ENCODE results near the gene EFCAB10.

DNA sequence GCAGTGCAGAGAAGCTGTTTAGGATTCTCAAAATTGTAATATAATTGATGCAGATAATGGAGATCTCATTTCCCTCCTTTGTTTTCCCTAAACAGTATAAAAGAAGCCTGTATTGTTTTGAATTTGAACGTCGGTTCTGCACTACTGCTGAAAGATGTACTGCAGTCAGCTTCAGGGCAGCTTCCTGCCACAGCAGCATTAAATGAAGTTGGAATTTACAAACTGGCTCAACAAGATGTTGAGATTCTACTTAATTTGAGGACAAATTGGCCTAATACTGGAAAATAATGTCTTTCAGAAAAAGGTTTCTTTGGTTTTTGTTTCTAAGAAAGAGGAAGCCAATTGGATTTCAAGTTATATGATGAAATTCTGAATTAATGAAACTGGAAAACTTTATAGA is 14.3 kb downstream of the EFCAB10 start:
- TF ChIP-seq ZNF8 (CRISPR knock-in tag; IDR thresholded peaks at IDR 0.05) (no peak), SNAI2 (CRISPR knock-in tag; IDR thresholded peaks at IDR 0.05) (no peak), RARB (CRISPR knock-in tag; IDR thresholded peaks at IDR 0.05) (no peak), ARNTL (CRISPR knock-in tag; IDR thresholded peaks at IDR 0.05; ENCODE audit: borderline replicate concordance, low read depth) (no peak), ZFP3 (CRISPR knock-in tag; IDR thresholded peaks at IDR 0.05) (no peak), ZFP30 (CRISPR knock-in tag; IDR thresholded peaks at IDR 0.05) (no peak), ESRRG (CRISPR knock-in tag; IDR thresholded peaks at IDR 0.05) (no peak)
- TF ChIP-seq, protein P1, sequence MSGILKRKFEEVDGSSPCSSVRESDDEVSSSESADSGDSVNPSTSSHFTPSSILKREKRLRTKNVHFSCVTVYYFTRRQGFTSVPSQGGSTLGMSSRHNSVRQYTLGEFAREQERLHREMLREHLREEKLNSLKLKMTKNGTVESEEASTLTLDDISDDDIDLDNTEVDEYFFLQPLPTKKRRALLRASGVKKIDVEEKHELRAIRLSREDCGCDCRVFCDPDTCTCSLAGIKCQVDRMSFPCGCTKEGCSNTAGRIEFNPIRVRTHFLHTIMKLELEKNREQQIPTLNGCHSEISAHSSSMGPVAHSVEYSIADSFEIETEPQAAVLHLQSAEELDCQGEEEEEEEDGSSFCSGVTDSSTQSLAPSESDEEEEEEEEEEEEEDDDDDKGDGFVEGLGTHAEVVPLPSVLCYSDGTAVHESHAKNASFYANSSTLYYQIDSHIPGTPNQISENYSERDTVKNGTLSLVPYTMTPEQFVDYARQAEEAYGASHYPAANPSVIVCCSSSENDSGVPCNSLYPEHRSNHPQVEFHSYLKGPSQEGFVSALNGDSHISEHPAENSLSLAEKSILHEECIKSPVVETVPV (CRISPR knock-in tag; IDR thresholded peaks at IDR 0.05) = no peak
- TF ChIP-seq, protein P2, sequence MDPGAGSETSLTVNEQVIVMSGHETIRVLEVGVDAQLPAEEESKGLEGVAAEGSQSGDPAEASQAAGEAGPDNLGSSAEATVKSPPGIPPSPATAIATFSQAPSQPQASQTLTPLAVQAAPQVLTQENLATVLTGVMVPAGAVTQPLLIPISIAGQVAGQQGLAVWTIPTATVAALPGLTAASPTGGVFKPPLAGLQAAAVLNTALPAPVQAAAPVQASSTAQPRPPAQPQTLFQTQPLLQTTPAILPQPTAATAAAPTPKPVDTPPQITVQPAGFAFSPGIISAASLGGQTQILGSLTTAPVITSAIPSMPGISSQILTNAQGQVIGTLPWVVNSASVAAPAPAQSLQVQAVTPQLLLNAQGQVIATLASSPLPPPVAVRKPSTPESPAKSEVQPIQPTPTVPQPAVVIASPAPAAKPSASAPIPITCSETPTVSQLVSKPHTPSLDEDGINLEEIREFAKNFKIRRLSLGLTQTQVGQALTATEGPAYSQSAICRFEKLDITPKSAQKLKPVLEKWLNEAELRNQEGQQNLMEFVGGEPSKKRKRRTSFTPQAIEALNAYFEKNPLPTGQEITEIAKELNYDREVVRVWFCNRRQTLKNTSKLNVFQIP (CRISPR knock-in tag; IDR thresholded peaks at IDR 0.05; ENCODE audit: borderline replicate concordance, low read depth) = no peak
- TF ChIP-seq, protein P3, sequence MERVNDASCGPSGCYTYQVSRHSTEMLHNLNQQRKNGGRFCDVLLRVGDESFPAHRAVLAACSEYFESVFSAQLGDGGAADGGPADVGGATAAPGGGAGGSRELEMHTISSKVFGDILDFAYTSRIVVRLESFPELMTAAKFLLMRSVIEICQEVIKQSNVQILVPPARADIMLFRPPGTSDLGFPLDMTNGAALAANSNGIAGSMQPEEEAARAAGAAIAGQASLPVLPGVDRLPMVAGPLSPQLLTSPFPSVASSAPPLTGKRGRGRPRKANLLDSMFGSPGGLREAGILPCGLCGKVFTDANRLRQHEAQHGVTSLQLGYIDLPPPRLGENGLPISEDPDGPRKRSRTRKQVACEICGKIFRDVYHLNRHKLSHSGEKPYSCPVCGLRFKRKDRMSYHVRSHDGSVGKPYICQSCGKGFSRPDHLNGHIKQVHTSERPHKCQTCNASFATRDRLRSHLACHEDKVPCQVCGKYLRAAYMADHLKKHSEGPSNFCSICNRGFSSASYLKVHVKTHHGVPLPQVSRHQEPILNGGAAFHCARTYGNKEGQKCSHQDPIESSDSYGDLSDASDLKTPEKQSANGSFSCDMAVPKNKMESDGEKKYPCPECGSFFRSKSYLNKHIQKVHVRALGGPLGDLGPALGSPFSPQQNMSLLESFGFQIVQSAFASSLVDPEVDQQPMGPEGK (CRISPR knock-in tag; IDR thresholded peaks at IDR 0.05; ENCODE audit: borderline replicate concordance) = no peak
- TF ChIP-seq, protein P4, sequence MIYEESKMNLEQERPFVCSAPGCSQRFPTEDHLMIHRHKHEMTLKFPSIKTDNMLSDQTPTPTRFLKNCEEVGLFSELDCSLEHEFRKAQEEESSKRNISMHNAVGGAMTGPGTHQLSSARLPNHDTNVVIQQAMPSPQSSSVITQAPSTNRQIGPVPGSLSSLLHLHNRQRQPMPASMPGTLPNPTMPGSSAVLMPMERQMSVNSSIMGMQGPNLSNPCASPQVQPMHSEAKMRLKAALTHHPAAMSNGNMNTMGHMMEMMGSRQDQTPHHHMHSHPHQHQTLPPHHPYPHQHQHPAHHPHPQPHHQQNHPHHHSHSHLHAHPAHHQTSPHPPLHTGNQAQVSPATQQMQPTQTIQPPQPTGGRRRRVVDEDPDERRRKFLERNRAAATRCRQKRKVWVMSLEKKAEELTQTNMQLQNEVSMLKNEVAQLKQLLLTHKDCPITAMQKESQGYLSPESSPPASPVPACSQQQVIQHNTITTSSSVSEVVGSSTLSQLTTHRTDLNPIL (CRISPR knock-in tag; IDR thresholded peaks at IDR 0.05; ENCODE audit: low read depth) = no peak
- TF ChIP-seq, protein P5, sequence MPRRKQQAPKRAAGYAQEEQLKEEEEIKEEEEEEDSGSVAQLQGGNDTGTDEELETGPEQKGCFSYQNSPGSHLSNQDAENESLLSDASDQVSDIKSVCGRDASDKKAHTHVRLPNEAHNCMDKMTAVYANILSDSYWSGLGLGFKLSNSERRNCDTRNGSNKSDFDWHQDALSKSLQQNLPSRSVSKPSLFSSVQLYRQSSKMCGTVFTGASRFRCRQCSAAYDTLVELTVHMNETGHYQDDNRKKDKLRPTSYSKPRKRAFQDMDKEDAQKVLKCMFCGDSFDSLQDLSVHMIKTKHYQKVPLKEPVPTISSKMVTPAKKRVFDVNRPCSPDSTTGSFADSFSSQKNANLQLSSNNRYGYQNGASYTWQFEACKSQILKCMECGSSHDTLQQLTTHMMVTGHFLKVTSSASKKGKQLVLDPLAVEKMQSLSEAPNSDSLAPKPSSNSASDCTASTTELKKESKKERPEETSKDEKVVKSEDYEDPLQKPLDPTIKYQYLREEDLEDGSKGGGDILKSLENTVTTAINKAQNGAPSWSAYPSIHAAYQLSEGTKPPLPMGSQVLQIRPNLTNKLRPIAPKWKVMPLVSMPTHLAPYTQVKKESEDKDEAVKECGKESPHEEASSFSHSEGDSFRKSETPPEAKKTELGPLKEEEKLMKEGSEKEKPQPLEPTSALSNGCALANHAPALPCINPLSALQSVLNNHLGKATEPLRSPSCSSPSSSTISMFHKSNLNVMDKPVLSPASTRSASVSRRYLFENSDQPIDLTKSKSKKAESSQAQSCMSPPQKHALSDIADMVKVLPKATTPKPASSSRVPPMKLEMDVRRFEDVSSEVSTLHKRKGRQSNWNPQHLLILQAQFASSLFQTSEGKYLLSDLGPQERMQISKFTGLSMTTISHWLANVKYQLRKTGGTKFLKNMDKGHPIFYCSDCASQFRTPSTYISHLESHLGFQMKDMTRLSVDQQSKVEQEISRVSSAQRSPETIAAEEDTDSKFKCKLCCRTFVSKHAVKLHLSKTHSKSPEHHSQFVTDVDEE (CRISPR knock-in tag; IDR thresholded peaks at IDR 0.05) = no peak
